GM20000 (cell line): Measurements from ENCODE around the gene NAA16.
"Not testable (repeated sequence)": the region's sequence is repeated elsewhere in the genome, so short reads cannot be mapped to it uniquely, and the experiment has no call there.

Experiments
- DNase-seq: peaks from one replicate; pipeline ENCODE4 v3.0.0; 2012; ENCODE audit warnings: low spot score
- CTCF ChIP-seq: IDR thresholded peaks from 2 replicates; pipeline ENCODE4 v1.5.1; 2012; ENCODE audit warnings: mild to moderate bottlenecking, control low read depth; ENCODE audit errors: extremely low read depth, missing control alignments

Gene NAA16

GRCh38 chr13:41419206-41419605 is 108.1 kb downstream of the NAA16 start:
- DNase-seq: no peak
- no peak for TF ChIP-seq CTCF

- no peak for DNase-seq
- TF ChIP-seq CTCF: no peak
Measured at GRCh38 chr13:41420146-41420545, 109.1 kb downstream of the NAA16 start.

GRCh38 chr13:41421330-41421729 is 110.3 kb downstream of the NAA16 start:
- not testable (repeated sequence) for DNase-seq

GRCh38 chr13:41421983-41422382 is 110.9 kb downstream of the NAA16 start:
- not testable (repeated sequence) for DNase-seq

GRCh38 chr13:41423259-41423658 is 112.2 kb downstream of the NAA16 start:
- not testable (repeated sequence) for DNase-seq

GRCh38 chr13:41424675-41425074 is 113.6 kb downstream of the NAA16 start:
- not testable (repeated sequence) for DNase-seq

GRCh38 chr13:41426047-41426446 is 115.0 kb downstream of the NAA16 start:
- DNase-seq: no peak
- TF ChIP-seq CTCF: no peak
